Activated T-helper 9 cell treated with anti-CD3 and anti-CD28 coated beads, Interleukin-2, amount 50 U/mL, for 16 hours (primary cell): ENCODE results near the gene HAUS5.

Source experiments
- DNase-seq: peaks from one replicate; pipeline ENCODE4 v3.0.0-alpha.2; 2020; ENCODE audit warnings: low read depth

The HAUS5 gene

DNA sequence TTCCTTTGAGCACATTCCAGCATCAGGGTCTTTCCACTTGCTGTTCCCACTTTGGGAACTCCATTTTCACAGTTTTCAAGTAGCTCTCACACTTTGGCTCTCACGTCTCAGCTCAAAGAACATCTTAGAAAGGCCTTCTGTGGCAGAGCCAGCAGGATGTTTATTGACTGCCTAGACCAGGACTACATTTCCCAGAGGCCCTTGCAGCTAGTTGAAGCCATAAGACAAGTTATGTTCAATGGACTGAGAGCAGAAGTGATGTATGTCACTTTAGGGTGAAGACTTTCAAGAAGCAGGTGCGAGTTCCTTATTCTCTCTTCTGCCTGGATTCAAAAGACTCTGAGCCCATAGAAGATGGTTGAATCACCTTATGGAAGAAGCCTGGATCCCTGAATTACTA is 4.3 kb upstream of the HAUS5 start:
- DNase-seq = no peak

DNA sequence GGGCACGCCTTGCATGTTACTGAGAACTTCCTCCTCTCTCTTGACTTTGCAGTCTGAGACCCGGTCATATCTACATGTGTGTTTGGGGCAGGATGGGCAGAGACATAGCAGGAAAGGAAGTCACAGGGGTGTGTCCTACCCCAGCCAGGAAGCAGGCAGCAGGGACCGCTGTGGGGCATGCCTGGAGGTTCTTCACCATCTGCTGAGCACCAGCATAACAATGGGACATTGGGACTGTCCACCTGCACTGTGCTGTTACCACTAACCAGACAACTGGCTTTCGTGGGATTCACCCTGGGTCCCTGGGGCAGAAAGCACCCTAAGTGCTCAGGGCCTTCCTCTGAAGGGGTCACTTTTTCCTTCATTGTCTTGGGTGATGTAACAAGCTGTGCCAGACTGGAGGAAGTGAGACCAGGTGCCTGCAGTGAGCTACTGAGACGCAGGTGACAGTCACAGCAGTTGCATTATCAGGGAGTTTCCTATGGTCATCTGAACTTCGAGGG is 2.6 kb upstream of the HAUS5 start:
- no peak for DNase-seq

GRCh38 chr19:35612224-35612558 is 344 bp upstream of the HAUS5 start:
- DNase-seq = no peak

- DNase-seq = no peak
Observed at GRCh38 chr19:35613574-35613973, 1.0 kb downstream of the HAUS5 start.

- no peak for DNase-seq
Observed at GRCh38 chr19:35615036-35615435, 2.5 kb downstream of the HAUS5 start.

GRCh38 chr19:35618857-35619256 is 6.3 kb downstream of the HAUS5 start:
- no peak for DNase-seq

- DNase-seq = no peak
Observed at GRCh38 chr19:35619290-35619923, 6.9 kb downstream of the HAUS5 start.

GRCh38 chr19:35620001-35620400 is 7.5 kb downstream of the HAUS5 start:
- DNase-seq = no peak

GRCh38 chr19:35621708-35622107 is 9.2 kb downstream of the HAUS5 start:
- DNase-seq = no peak

GRCh38 chr19:35622750-35623149 is 10.2 kb downstream of the HAUS5 start:
- DNase-seq = no peak

DNA sequence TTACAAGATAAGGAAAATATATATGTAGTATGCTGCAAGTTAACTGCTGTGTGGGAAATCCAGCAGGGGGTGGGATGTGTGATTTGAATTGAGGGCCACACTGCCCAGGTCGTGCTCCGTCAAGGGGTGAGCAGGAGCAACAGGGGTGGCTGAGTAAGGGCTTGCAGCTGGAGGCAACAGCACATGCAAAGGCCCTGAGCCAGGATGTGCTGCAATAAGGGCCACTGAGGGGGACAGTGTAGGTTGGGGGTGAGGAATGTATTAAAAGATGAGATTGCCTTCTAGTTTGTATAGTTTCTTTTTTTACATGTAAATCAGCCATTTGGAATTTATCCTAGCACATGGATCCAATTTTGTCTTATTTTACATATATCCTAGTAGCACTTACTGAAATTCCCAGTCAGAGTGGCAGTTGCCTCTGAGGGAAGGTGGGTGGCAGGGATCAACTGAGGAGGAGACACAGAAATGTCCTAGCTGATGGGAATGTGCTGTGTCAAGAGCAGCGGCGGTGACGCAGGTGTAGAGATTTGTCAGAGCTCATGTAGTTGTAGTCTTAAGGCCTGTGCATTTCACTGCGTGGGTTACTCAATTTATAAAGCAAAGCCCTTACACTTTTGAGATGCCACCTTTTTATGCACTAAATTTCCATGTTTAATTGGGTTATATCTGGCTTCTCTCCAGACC is 10.9 kb downstream of the HAUS5 start:
- DNase-seq = no peak

DNA sequence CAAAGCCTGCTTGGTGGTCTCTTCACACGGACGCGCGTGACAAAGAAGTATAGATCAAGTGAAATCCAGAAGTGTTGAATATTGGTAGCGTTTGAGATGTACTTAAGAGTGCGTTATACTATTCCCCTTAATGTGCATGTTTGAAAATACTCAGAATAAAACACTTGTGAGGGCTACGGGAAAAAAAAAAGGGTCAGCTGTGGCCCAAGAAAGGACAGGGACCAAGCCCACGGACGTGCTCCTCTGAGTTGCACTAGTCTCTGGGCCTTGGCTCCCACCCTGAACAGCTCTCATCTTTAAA is 15.7 kb downstream of the HAUS5 start:
- DNase-seq = no peak

- peak; percentile 94 for DNase-seq
Observed at GRCh38 chr19:35628565-35629331, 16.2 kb downstream of the HAUS5 start, which contains the start of gene RBM42. Gene RBM42, plus strand, starts transcription at chr19:35629036. Its CDS starts 118 bp downstream, at chr19:35629154.

GRCh38 chr19:35629332-35629633 is 16.7 kb downstream of the HAUS5 start:
- DNase-seq = no peak

- DNase-seq = no peak
Observed at GRCh38 chr19:35633727-35634440, 21.3 kb downstream of the HAUS5 start.

DNA sequence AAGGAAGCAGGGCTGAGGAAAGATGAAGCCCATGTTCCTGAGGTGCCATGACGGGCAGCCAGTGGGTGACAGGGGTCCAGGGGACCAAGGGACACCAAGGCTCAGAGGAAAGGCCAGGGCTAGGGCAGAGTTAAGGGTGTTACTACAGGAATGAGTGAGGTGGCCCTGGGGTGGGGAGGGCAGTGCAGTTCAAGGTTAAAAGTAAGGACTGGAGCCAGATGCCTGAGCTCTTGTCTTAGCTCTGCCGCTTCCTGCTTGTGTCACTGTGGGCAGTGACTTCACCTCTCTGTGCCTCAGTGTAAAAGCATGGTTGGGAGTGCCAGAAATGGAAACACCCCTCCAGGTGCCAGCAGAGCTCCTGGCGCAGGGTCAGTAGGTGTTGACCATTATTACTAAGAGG is 24.1 kb downstream of the HAUS5 start:
- no peak for DNase-seq

GRCh38 chr19:35637165-35637564 is 24.6 kb downstream of the HAUS5 start:
- DNase-seq = no peak

DNA sequence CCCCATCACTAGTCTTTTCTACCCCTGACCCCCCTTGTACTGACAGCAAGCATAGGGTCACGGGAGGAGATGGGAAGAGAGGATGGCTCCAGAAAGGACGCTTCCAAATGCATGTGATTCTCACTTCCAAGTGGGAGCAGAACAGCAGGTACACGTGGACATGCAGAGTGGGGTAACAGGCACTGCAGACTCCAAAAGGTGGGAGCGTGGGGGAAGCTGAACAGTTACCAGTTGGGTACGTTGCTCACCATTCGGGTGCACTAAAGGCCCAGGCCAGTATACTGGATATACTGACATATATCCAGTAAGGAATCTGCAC is 26.7 kb downstream of the HAUS5 start:
- DNase-seq = no peak

GRCh38 chr19:35639863-35640262 is 27.3 kb downstream of the HAUS5 start:
- DNase-seq = no peak

DNA sequence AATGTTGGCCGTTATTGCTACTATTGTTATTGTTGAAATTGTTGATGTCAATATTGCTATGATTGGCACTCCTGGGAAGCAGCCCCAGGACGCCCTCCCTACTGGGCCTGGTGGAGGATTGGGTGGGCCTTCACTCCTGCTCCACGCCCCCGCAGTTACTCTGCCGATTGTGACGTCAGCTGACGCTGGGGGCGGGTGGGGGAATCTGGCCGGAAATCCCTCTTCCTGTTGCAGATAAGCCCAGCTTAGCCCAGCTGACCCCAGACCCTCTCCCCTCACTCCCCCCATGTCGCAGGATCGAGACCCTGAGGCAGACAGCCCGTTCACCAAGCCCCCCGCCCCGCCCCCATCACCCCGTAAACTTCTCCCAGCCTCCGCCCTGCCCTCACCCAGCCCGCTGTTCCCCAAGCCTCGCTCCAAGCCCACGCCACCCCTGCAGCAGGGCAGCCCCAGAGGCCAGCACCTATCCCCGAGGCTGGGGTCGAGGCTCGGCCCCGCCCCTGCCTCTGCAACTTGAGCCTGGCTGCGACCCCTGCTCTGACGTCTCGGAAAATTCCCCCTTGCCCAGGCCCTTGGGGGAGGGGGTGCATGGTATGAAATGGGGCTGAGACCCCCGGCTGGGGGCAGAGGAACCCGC is 29.1 kb downstream of the HAUS5 start, which contains the start of gene ETV2:
Gene ETV2, plus strand, starts transcription at position 231 of the 637 bp plus-strand sequence. CDS start 716 bp downstream, outside the sequence.
- no peak for DNase-seq

DNA sequence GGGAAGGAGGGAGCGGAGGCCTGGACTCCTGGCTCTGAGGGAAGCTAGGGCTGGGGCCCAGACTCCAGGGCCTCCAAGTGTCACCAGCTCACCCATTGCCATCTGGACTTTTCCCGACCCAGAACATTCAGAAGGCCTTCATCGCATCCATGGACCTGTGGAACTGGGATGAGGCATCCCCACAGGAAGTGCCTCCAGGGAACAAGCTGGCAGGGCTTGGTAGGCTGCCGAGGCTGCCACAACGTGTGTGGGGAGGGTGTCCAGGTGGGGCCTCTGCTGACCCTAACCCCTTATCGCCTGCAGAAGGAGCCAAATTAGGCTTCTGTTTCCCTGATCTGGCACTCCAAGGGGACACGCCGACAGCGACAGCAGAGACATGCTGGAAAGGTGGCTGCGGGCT is 29.8 kb downstream of the HAUS5 start:
- no peak for DNase-seq

GRCh38 chr19:35642798-35643254 is 30.3 kb downstream of the HAUS5 start:
- DNase-seq = no peak
